Osteoblast (primary cell): ENCODE data around the gene ZG16. TPM values are rescaled to one million over a fixed set of nuclear protein-coding genes. Genes with fewer than 3 reads are reported as not detected.

ENCODE experiments used
- small RNA-seq: library from RNA; depleted of rRNA; stranded (forward); fragments of <200 nt; gene quantifications from one replicate; pipeline ENCODE3, GENCODE V24; 2012
- total RNA-seq: library from RNA; depleted of rRNA; stranded (reverse); fragments of >200 nt; gene quantifications from 2 replicates; pipeline ENCODE4 v1.2.3, GENCODE V29; 2012

ZG16 gene
- total RNA-seq, 1 donor: not detected

Small RNAs within 50 kb of the gene (small RNA-seq; reads per million reads assigned to genes)
- gene AC009133.6: not detected
- gene AC120114.4: not detected

Other genes with a start within 250 kb of the ZG16 start
- under 0.01 TPM in 1 of 2 replicates, not detected in the other for gene SPN, start 115.0 kb upstream of the ZG16 start, total RNA-seq
- gene QPRT, start 99.1 kb upstream of the ZG16 start, total RNA-seq: 18.0 and 19.5 TPM in 2 replicates
- gene C16orf54, start 32.3 kb upstream of the ZG16 start, total RNA-seq: 0.59 and 0.72 TPM in 2 replicates
- 8.3 and 12.4 TPM in 2 replicates for gene KIF22, start 12.5 kb downstream of the ZG16 start, total RNA-seq
- 221 and 267 TPM in 2 replicates for gene MAZ, start 28.3 kb downstream of the ZG16 start, total RNA-seq
- gene PRRT2, start 33.9 kb downstream of the ZG16 start, total RNA-seq: 1.4 and 4.1 TPM in 2 replicates
- gene PAGR1, start 37.9 kb downstream of the ZG16 start, total RNA-seq: 16.8 and 19.9 TPM in 2 replicates
- gene MVP, start 42.2 kb downstream of the ZG16 start, total RNA-seq: 273 and 274 TPM in 2 replicates
- 105 and 107 TPM in 2 replicates for gene CDIPT, start 85.0 kb downstream of the ZG16 start, total RNA-seq
- gene SEZ6L2, start 121.3 kb downstream of the ZG16 start, total RNA-seq: 1.5 and 2.9 TPM in 2 replicates
- 0.88 and 1.8 TPM in 2 replicates for gene ASPHD1, start 122.2 kb downstream of the ZG16 start, total RNA-seq
- gene KCTD13, start 148.0 kb downstream of the ZG16 start, total RNA-seq: 8.5 and 11.9 TPM in 2 replicates
- gene TMEM219, start 183.8 kb downstream of the ZG16 start, total RNA-seq: 74.3 and 84.0 TPM in 2 replicates
- 37.1 and 39.1 TPM in 2 replicates for gene TAOK2, start 195.6 kb downstream of the ZG16 start, total RNA-seq
- 3.5 and 5.8 TPM in 2 replicates for gene HIRIP3, start 217.4 kb downstream of the ZG16 start, total RNA-seq
- gene INO80E, start 218.0 kb downstream of the ZG16 start, total RNA-seq: 14.5 and 16.8 TPM in 2 replicates
- gene DOC2A, start 232.8 kb downstream of the ZG16 start, total RNA-seq: not detected in 2 replicates
- gene C16orf92, start 244.9 kb downstream of the ZG16 start, total RNA-seq: not detected in 2 replicates